Umbilical cord (tissue), 2 donors: Measurements from ENCODE around the gene FRS2. TPM values are rescaled to one million over a fixed set of nuclear protein-coding genes. Genes with fewer than 3 reads are reported as not detected.
A peak's percentile ranks its signal among the peaks of the same experiment; 100 is the strongest.

Experiments
- DNase-seq: peaks from one replicate; pipeline ENCODE4 v3.0.0-alpha.2; 2015; ENCODE audit warnings: low spot score
- total RNA-seq: library from RNA; depleted of rRNA; stranded (reverse); fragments of >200 nt; gene quantifications from one replicate; pipeline ENCODE4 v1.2.3, GENCODE V29; 2014; ENCODE audit warnings: low replicate concordance; ENCODE audit not compliant: insufficient read depth

Gene FRS2
- total RNA-seq, 1 donor from 2014 or later = 84.0 TPM

- peak; percentile 61 for DNase-seq
Observed at GRCh38 chr12:69527506-69528272, 57.5 kb downstream of the FRS2 start.

GRCh38 chr12:69529021-69529420 is 58.8 kb downstream of the FRS2 start:
- no peak for DNase-seq

- peak; percentile 53 for DNase-seq
Observed at GRCh38 chr12:69533844-69534243, 63.7 kb downstream of the FRS2 start.

- DNase-seq = peak; percentile 98
Observed at GRCh38 chr12:69534389-69534822, 64.2 kb downstream of the FRS2 start.

GRCh38 chr12:69540987-69541386 is 70.8 kb downstream of the FRS2 start:
- peak; percentile 43 for DNase-seq

- no peak for DNase-seq
Observed at GRCh38 chr12:69544087-69544486, 73.9 kb downstream of the FRS2 start.

DNA sequence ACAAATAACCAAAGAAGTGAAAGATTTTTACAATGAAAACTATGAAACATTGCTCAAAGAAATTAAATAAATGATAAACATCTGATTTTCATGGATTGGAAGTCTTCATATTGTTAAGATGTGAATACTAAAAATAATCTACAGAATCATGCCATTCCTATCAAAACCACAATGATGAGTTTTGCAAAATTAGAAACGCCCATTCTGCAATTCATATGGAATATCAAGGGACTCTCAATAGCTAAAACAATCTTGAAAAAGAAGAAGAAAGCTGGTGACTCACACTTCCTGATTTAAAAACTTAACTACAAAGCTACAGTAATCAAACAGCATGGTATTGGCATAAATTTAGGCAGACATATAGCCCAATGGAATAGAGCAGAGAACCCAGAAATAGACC is 74.9 kb downstream of the FRS2 start:
- DNase-seq = no peak

DNA sequence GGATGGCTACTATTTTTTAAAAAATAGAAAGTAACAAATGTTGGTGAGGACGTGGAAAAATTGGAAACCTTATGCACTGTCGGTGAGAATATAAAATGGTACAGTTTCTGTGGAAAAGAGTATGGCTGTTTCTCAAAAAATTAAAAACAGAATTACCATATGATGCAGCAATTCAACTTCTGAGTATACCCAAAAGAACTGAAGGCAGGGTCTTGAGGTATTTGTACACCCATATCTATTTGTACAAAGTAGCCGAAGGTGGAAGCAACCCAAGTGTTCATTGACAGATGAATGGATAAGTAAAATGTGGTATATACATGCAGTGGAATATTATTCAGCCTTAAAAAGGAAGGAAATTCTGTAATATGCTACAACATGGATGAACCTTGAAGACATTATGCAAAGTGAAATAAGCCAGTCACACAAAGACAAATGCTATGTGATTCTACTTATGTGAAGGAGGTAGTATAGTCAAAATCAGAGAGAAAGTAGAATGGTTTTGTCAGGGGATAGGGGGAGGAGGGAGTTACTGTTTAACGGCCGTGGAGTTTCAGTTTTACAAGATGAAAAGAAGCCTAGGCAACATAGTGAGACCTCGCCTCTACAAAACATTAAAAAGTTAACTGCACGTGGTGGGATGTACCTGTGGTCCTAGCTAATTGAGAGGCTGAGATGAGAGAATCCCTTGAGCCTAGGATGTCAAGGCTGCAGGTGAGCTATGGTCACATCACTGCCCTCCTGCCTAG is 76.7 kb downstream of the FRS2 start:
- DNase-seq = no peak

- no peak for DNase-seq
Observed at GRCh38 chr12:69548687-69549086, 78.5 kb downstream of the FRS2 start.

GRCh38 chr12:69550569-69551350 is 80.6 kb downstream of the FRS2 start:
- DNase-seq = no peak

- peak; percentile 72 for DNase-seq
Observed at GRCh38 chr12:69553628-69554248, 83.5 kb downstream of the FRS2 start.

DNA sequence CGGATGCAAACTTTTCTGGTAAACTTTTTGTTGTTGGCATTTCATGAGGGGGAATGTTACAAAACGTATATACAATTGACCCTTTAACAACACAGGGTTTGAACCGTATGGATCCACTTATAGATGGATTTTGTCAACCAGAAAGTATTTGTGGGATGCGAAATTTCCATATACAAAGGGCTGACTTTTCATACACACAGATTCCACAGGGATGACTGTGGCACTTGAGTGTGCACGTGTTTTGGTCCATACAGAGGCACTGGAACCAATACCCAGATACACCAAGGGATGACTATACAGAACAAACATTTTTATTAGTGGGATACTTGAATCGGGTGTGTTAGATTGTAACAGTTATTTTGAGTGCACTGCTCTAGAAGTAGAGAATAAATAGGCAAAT is 85.3 kb downstream of the FRS2 start:
- DNase-seq = no peak

GRCh38 chr12:69556383-69556782 is 86.2 kb downstream of the FRS2 start:
- DNase-seq = no peak

DNA sequence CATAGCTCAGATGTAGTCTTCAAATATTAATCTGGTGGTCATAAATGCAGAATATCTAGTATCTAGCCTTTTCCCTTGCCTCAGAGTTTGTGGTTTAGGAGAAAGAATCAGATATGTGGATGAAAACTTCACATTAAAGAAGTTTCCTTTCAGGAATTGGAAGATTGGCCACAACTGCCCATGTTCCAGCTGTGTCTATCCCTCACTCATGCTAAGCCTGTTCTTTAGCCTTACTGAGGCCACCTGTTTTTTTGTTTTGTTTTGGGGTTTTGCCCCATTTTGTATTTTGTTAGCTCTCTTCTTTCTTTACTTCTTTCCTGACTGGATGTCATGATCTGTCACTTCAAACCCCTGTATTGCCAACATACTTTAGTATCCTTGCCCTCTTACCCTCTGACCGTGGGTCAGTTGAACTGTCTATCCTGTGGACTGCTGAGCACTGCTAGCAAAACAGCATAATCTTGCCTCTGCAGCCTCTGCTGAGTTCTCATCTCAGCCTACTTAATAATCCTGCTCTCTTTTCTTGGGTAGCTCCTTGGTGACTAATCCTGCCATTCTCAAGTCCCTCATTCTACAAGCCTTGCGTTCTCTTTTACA is 93.1 kb downstream of the FRS2 start:
- no peak for DNase-seq

DNA sequence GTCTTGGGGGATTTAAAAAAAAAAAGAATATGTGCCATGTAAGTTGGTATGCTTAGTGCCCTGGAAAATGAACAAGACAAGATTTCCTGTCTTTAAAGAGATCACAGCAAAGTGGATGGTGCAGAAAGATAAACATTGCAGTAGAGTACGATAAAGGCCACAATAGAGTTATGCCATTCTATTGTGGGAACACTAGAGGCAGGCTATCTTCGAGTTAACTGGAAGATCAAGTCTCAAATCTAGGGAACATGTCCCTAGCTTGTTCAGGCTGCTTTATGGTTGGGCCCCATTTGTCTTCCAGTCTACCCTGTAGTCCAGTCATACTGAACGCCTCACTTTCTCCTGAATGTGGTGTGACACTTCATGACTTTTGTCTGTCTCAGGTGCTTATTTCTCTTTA is 96.4 kb downstream of the FRS2 start:
- no peak for DNase-seq

- no peak for DNase-seq
Observed at GRCh38 chr12:69569236-69569635, 99.0 kb downstream of the FRS2 start.

- DNase-seq = no peak
Observed at GRCh38 chr12:69570000-69570516, 99.9 kb downstream of the FRS2 start.

GRCh38 chr12:69570545-69571399 is 100.6 kb downstream of the FRS2 start:
- DNase-seq = peak; percentile 47

- no peak for DNase-seq
Observed at GRCh38 chr12:69575346-69575745, 105.2 kb downstream of the FRS2 start.

GRCh38 chr12:69578283-69578682 is 108.1 kb downstream of the FRS2 start:
- DNase-seq = no peak
